Duodenal mucosa (tissue), 2 donors: ENCODE data around the gene ADAP1.

Experiments used
- H3K27ac ChIP-seq: one replicate; pipeline ENCODE4 v1.7.0; 2013; ENCODE audit warnings: low read depth, low read length
- H3K27me3 ChIP-seq, 2 donors: one replicate each; pipeline ENCODE4 v1.7.0; 2013; ENCODE audit warnings: low read length in 2 of 2, control low read depth in 1 of 2; ENCODE audit not compliant: insufficient read depth in 2 of 2, control insufficient read depth in 1 of 2
- H3K36me3 ChIP-seq, 2 donors: one replicate each; pipeline ENCODE4 v1.7.0; 2013; ENCODE audit warnings: low read length in 2 of 2, control low read depth in 1 of 2; ENCODE audit not compliant: insufficient read depth in 2 of 2, control insufficient read depth in 1 of 2
- H3K4me1 ChIP-seq, 2 donors: one replicate each; pipeline ENCODE4 v1.7.0; 2013; ENCODE audit warnings: low read length in 2 of 2, control low read depth in 1 of 2; ENCODE audit not compliant: insufficient read depth in 2 of 2, control insufficient read depth in 1 of 2
- H3K4me3 ChIP-seq, 2 donors: one replicate each; pipeline ENCODE4 v1.7.0; 2013; ENCODE audit warnings: low read length in 2 of 2, low read depth in 1 of 2
- H3K9ac ChIP-seq, 2 donors: one replicate each; pipeline ENCODE4 v1.7.0; 2013; ENCODE audit warnings: low read length in 2 of 2, low read depth in 1 of 2
- H3K9me3 ChIP-seq, 2 donors: one replicate each; pipeline ENCODE4 v1.7.0; 2013; ENCODE audit warnings: low read length in 2 of 2, control low read depth in 1 of 2; ENCODE audit not compliant: control insufficient read depth in 1 of 2

The ADAP1 gene

GRCh38 chr7:885261-885892, 69.1 kb downstream of the ADAP1 start:
- Histone ChIP-seq H3K27ac (no peak overlapping the region), H3K4me1 (peaks cover 0 to 2% of the 10 kb centered on the region in 2 donors), H3K9me3 (no peaks in the 10 kb centered on the region), H3K36me3 (peaks cover 5 to 45% of the 10 kb centered on the region in 2 donors), H3K4me3 (no peak overlapping the region), H3K9ac (no peak overlapping the region), H3K27me3 (no peaks in the 10 kb centered on the region)

DNA sequence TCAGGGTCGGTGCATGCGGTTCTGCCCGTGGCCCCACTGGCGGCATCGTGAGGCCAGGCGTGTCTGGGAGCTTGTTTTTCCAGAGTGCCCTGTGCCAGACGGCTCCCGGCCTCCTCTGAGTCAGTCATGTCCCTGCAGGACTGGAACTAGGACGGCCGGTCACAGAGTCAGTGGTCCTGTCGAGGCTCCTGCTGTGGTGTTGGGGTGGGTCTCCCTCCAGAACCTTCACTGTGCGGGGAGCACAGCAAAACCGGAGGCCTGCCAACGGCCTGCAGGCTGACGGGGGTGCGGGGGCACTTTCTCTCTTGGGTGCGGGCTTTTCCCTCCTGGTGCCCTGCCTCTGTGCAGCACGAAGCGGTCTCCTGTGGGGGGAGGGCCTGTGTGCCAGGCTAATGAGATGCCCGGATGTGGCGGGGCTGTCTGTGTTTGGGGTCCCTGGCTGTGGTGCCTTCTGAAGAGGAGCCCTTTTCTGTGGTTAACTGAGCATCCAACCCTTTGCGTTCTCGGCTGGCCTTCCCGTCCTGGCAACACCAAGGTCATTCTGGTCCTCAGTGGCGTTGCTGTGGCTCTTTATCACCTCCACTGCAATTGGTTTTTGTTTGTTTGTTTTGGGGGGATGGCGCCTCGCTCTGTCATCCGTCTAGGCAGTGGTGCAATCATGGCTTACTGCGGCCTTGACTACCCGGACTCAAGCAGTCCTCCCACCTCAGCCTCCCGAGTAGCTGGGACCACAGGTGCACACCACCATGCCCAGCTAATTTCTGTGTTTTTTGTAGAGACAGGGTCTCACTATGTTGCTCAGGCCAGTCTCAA, 70.1 kb downstream of the ADAP1 start:
- Histone ChIP-seq H3K9me3 (no peaks in the 10 kb centered on the region), H3K27me3 (no peaks in the 10 kb centered on the region), H3K36me3 (peaks cover 5 to 41% of the 10 kb centered on the region in 2 donors), H3K9ac (no peak overlapping the region), H3K4me3 (no peak overlapping the region), H3K27ac (no peak overlapping the region), H3K4me1 (peaks cover 0 to 2% of the 10 kb centered on the region in 2 donors)

DNA sequence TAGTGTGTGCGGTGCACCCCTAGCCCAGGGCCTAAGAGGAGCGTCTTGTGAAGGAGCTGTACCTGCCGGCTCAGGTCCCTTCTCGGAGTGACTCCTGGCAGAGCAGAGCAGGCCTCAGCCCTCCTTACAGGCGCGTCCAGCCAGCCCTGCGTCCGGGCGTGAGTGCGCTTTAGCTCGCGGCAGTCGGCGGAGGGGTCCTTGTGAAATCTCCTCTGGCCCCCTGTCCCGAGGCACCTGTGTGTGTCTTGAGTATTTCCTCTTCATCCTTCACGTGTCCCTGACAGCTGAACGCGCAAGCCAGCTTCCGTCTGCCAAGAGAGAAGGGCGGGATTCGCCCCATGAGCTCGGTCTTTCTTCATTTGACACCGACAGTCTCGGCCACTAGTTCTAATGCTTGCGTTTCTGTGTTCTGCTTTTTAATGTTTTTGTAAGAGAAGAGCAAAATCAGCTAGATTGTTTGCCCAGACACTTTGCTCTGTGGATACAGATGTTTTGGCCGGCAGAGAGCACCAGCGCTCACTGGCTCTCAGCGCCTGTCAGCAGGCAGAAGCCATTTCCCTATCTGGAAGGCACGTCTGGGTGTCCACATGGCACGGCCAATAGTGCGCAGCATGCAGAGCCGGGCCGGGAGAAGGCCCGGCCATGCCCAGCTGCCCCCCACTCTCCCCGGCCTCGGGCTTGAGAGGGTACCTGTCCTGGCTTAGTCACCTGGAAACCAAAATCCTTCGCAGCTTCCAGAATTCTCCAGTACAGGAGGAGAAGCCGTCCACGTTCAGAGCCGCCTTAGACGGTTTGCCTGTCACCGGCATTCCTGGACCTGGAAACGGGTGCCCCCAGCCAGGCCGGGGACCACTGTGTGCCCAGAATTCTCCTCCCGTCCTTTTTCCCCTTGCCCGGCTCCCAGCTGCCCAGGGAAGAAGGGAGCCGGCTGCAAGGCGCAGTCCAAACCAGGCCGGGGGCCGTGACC, 71.1 kb downstream of the ADAP1 start:
- H3K4me1 ChIP-seq = peaks cover 5 to 8% of the 10 kb centered on the region in 2 donors
- H3K4me3 ChIP-seq = no peak overlapping the region
- no peak overlapping the region for H3K9ac ChIP-seq
- no peak overlapping the region for H3K27ac ChIP-seq
- no peaks in the 10 kb centered on the region for H3K9me3 ChIP-seq
- H3K36me3 ChIP-seq = peaks cover 2 to 37% of the 10 kb centered on the region in 2 donors
- H3K27me3 ChIP-seq = no peaks in the 10 kb centered on the region

GRCh38 chr7:882336-883035, 72.0 kb downstream of the ADAP1 start:
- no peaks in the 10 kb centered on the region for H3K27me3 ChIP-seq
- H3K4me1 ChIP-seq = peaks cover 10 to 14% of the 10 kb centered on the region in 2 donors
- peaks cover 0 to 28% of the 10 kb centered on the region in 2 donors for H3K36me3 ChIP-seq
- no peaks in the 10 kb centered on the region for H3K9me3 ChIP-seq
- no peak overlapping the region for H3K27ac ChIP-seq
- H3K9ac ChIP-seq = no peak overlapping the region
- H3K4me3 ChIP-seq = no peak overlapping the region

DNA sequence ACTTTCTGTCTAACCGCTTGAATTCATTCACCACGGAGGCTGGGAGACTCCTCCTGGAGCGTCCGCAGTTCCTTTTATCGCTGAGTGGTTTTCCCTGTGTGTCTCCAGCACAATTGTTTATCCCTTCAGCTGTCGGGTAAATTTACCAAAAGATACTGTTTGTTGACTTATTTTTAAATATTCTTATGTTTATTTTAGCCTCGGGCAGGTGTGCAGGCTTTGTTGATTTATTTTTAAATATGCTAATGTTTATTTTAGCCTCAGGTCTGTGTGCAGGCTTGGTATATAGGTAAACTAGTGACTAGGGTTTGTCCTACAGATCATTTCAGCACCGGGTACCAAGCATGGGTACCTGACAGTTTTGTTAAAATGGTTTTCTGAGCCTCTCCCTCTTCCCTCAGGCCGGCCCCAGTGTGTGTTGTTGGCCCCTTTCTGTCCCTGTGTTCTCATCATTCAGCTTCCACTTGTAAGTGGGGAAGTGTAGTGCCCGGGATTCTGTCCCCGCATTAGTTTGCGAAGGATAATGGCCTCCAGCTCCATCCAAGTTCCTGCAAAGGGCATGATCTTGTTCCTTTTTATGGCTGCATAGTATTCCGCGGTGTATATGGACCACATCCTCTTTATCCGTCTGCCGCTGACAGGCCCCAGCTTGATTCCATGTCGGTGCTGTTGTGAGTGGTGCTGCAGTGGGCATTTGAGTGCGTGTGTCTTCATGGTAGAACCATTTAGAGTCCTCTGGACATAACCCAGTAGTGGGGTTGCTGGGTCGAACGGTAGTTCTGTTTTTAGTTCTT, 72.8 kb downstream of the ADAP1 start:
- no peaks in the 10 kb centered on the region for H3K9me3 ChIP-seq
- H3K4me3 ChIP-seq = no peak overlapping the region
- H3K36me3 ChIP-seq = peaks cover 0 to 20% of the 10 kb centered on the region in 2 donors
- no peaks in the 10 kb centered on the region for H3K27me3 ChIP-seq
- H3K27ac ChIP-seq = no peak overlapping the region
- no peak overlapping the region for H3K9ac ChIP-seq
- peaks cover 10 to 14% of the 10 kb centered on the region in 2 donors for H3K4me1 ChIP-seq

GRCh38 chr7:880450-880849, 74.0 kb downstream of the ADAP1 start:
- no peak overlapping the region for H3K9ac ChIP-seq
- no peak overlapping the region for H3K27ac ChIP-seq
- H3K4me1 ChIP-seq = peaks cover 10 to 14% of the 10 kb centered on the region in 2 donors
- H3K36me3 ChIP-seq = peaks cover 0 to 9% of the 10 kb centered on the region in 2 donors
- no peak overlapping the region for H3K4me3 ChIP-seq
- H3K9me3 ChIP-seq = no peaks in the 10 kb centered on the region
- H3K27me3 ChIP-seq = no peaks in the 10 kb centered on the region

DNA sequence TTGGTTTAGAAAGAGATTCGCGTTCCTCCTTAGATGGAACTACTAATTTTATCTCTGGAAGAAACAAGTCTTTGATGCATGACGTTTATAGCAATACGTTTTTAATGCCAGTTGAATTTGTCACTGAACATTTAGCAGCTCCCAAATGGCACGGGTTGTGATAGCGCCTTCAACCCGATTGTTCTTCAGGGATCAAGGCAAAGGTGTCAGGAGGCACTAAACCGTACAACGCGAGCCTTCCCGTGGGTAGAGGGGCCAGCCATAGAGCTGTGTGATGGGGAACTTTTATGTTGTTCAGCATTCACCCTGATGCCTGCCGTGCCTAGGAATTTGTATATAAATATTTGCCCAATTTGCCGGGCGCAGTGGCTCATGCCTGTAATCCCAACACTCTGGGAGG, 74.8 kb downstream of the ADAP1 start:
- no peaks in the 10 kb centered on the region for H3K9me3 ChIP-seq
- peaks cover 10 to 12% of the 10 kb centered on the region in 2 donors for H3K4me1 ChIP-seq
- H3K27ac ChIP-seq = no peak overlapping the region
- H3K4me3 ChIP-seq = no peak overlapping the region
- H3K27me3 ChIP-seq = no peaks in the 10 kb centered on the region
- H3K36me3 ChIP-seq = peaks cover 0 to 9% of the 10 kb centered on the region in 2 donors
- no peak overlapping the region for H3K9ac ChIP-seq

DNA sequence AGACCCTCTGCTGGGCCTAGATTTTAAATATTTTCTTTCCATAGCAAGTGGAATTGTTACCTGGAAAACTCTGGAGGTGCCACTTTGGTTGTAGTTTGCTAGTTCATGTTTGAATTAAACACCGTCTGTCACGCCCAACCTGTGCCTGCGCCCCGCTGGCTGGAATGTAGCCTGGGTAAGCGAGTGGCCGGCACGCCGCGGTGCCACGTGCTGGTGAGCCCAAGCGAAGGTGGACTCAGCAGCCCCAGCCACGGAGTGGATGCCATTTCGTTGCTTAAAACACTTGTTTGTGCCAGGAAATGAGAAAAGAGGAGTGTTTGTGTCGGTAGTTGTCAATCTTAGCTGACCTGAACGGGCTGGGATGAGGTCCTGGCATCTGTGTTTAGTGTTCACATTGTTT, 75.4 kb downstream of the ADAP1 start:
- Histone ChIP-seq H3K4me1 (peaks cover 10 to 12% of the 10 kb centered on the region in 2 donors), H3K36me3 (peaks cover 0 to 9% of the 10 kb centered on the region in 2 donors), H3K27me3 (no peaks in the 10 kb centered on the region), H3K9ac (no peak overlapping the region), H3K4me3 (no peak overlapping the region), H3K27ac (no peak overlapping the region), H3K9me3 (no peaks in the 10 kb centered on the region)
